Activated T-helper 1 cell treated with Interleukin-2 at 50 U/mL for 16 hours (primary cell): Measurements from ENCODE around the gene KCTD18.

Experiments used
- DNase-seq: peaks from one replicate; pipeline ENCODE4 v3.0.0-alpha.2; 2020; ENCODE audit warnings: low read depth

The KCTD18 gene

DNA sequence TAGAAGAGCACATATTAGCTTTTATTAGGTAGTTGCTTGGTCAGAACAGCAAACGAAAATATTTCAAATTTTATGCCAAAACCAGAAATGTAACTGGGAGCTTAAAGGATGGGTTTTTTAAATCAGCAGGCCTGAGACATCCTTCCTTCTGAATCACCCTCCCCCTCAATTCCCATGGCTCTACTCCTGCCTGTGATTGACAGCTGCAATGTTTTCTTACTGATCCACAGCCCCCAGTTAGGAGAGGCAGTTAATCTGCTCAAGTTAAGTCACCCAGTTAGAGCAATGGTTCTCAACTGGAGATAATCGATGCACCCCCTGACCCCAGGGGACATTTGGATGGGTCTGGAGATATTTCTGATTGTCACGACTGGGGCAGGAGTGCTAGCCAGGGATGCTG lies 24.9 kb downstream of the KCTD18 start:
- no peak for DNase-seq

DNA sequence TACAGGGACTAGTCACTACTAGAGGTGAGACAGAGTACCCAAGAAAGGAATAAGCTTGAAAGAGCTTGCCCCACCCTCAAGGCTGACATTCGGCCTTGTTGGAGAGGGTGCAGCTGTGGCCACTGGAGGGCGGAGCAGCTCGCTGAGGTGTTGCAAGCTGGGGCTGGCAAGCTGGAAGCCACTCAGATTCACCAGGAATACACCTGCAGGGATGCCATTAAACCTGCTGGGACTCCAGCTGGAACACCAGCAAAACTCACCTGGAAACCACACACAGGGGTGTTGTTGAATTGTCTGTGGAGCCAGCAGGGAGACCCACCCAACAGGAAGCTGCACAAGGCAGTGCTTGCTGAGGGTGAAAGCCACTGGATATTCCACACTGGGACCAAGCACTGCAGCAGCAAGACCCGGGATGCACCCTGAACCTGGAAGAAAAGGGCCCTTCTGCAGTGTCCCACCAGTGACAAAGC lies 26.1 kb downstream of the KCTD18 start:
- no peak for DNase-seq

DNA sequence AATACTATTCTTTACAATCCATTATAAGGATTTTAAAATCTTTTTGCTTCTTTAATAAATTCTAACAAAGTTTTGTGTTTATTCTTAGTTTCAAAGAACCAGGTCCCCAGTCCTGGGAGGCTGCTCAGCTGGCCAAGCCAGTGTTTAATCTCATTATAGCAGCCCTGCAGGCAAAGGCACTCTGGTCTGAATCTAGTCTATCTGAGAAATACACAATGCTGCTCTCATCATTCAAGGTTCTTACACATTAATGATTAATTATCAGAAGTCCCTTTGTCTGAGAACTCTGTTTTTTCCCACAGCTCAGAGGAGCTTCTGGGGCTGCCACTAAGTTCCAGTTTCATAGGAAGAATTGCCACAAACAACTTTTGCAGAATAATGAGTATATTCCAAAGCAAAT lies 27.7 kb downstream of the KCTD18 start:
- no peak for DNase-seq

DNA sequence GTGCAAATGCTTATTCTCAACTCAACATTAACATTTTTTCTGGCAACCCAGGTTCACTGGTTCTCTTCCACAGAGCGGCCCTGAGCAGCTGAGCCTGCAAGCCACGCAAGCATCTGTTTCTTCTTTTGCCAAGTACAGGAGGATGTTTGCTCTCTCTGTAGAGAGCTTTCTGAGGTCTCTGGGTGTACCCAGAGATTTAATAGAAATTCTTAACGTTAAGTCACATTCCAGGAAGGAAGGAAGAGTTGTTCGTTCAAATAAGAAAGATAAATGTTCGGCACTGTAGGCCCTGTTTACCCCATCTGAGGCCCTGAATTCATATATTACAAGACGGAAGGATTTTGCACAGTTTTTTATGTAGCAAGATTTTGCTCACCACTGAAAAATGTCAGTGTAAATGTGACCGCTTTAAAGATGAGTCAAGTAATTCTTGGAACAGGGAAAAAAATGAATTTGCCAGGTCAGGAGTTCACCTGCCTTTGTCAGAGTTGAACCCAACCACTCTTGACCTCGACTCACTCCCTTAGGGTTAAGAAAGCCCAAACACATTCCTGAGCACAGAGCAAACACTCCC lies 30.1 kb downstream of the KCTD18 start:
- no peak for DNase-seq

DNA sequence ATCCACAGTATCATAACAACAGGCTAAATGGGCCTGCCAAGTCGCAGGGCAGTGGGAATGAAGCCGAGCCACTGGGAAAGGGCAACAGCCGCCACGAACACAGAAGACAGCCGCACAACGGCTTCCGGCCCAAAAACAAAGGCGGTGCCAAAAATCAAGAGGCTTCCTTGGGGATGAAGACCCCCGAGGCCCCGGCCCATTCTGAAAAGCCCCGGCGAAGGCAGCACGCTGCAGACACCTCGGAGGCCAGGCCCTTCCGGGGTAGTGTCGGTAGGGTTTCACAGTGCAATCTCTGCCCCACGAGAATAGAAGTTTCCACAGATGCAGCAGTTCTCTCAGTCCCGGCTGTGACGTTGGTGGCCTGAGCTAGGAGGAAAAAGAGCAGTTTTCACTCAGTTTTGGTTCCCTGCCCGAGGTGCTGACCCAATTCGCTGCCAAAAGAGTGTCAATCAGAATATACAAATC lies 32.2 kb downstream of the KCTD18 start:
- no peak for DNase-seq

DNA sequence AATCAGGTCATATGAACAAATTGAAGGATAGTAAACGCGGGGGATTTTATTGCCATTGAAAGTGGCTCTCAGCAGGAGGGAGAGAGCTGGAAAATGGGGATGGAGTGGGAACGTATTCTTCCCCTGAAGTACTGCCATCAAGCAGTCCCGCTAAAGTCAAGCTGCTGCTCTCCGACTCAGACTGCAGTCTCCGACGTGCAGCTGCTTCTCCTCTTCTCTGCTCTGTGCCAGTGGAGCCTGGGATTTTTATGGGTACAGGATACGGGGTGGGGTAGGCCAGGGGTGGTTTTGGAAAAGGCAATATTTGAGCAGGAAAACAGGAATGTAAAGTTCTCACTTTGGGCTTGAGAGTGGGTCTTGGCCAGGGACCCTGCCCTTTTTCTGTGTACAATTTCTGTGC lies 33.0 kb downstream of the KCTD18 start:
- no peak for DNase-seq

DNA sequence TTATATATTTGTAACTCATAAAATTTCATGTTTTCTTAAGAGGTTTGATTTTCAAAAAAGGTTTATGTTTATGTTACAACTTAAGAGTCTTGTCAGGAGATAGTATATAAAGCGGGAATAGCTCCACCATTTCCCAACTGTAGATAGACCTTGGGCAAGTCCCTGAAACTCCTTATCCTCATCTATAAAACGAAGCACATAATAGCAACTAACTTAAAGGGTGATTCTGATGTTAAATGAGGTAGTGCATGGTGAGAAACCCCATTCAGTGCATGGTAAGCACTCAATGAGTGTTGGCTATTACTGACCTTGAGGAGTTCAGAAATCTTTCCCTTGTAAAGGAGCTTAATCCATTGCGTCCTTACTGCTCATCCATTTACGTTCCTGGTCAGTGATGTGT lies 34.1 kb downstream of the KCTD18 start:
- DNase-seq = no peak

DNA sequence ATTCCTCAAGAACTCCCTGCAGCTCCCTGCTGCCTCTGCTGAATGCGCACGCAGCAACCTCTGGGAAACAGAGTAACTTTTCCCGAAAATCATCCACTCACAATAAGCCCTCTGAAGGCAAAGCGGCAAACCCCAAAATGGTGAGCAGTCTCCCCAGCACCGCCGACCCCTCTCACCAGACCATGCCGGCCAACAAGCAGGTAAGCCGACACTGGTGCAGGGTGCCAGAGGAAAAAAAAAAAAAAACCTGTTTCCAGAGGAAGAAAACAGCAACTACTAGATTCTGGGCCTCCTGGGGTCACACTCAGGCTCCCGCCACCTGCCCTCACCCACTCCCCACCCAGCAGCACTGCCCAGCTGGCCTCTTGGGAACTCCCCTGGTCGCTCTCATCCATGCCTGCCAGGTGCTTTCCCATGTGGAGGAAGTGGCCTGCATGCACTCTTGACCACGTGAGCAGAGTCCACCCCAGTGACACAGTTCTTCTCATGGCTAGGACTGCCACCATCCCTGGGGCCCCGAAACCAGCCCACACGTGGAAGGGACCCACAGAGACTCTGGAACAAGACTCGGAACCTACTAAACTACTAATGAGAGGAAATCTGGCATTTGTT lies 36.9 kb downstream of the KCTD18 start:
- DNase-seq = no peak

DNA sequence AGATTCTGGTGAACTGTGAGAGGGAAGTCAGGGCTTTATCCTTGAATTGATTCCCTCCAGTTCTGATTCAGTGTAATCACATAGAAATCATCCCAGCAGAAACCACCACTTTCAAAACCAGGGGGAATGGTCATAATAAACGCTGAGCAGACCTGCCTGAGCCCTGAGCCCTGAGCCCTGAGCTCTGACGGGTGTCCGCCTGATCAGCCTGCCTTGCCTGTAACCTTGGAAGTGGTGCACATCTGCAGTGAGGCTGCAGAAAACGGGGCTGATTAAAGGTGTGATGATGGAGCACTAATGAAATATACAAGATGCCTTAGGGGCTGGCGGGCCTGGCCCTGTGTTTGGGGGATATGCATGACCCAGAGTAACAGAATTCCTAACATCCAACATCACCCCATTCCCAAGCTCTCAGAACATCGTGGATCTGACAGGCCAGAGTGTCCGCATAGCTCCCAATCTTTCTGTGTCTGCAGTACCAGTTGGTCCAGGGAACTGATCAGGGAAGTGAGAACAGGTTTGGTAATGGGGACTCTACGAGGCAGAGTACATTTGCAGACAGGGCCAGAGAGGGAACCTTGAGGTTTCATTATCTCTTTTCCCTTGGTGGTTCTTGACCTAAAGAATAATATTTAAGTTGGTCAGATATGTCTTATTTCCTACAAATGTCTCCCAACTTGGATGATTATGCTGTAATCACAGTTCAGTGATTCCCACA lies 37.8 kb downstream of the KCTD18 start:
- no peak for DNase-seq

DNA sequence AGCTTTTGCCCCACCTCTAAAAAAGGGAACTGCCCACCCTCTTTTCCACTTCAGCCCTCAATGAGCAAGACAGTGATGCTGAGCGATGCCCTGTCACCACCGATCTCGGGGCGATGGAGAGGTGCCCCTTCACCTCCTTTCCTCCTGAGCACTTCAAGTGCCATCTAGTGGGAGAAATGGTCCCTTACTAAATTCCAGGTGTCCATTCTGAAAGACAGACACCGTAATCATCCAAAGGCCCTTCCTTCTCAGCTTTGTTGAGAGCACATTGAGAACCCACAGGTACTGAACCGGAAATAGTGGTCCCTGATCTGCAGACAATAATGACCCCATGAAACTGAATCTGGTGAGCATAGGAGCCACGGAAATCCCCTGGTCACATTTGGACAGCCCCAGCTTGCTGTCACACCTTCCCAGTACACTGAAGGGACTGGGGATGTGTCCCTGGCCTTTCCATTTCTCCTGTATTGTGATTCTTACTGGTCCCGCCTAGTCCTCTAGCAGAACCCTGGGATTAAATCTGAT lies 38.5 kb downstream of the KCTD18 start:
- DNase-seq = no peak

DNA sequence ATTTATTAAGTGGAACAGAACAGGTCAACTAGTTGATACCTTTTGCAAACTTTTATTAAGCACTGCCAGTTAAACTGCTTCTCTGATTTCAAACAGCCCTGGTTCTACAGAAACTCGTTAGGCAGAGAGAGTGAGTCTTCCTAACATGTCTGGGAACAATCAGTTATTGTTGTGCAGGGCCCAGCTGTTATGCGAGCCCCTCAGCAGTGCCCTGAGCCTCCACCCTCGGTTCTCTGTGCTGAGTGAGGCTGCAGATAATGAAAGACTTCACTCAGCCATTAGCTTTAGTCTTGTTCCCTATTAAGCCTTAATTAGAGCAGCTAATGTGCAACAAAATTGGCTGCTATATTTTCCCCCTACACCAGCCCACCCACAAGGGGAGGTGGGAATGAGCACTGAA lies 39.6 kb downstream of the KCTD18 start:
- DNase-seq = no peak

DNA sequence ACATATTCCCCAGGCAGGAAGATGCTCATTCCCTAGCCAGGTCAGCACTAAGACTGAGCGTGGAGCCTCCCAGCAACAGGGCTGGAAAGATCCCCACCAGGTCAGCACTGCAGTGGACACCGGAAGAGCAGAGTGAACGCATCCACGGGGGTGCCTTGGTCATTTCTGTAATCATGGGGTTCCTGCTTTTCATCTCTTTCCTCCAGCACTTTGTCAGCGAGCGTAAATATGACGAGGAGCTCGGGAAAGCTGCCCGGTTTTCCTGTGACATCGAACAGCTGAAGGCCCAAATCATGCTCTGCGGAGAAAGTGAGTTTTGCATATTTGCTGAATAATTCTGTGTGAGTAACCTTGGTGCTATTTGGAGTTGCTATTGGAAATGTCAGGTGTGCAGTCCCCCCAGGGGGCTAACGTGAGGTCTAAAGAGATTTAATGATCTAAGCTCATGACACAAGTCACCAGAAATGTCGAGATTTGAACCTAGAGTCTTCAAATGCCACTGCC lies 40.1 kb downstream of the KCTD18 start:
- DNase-seq = no peak

DNA sequence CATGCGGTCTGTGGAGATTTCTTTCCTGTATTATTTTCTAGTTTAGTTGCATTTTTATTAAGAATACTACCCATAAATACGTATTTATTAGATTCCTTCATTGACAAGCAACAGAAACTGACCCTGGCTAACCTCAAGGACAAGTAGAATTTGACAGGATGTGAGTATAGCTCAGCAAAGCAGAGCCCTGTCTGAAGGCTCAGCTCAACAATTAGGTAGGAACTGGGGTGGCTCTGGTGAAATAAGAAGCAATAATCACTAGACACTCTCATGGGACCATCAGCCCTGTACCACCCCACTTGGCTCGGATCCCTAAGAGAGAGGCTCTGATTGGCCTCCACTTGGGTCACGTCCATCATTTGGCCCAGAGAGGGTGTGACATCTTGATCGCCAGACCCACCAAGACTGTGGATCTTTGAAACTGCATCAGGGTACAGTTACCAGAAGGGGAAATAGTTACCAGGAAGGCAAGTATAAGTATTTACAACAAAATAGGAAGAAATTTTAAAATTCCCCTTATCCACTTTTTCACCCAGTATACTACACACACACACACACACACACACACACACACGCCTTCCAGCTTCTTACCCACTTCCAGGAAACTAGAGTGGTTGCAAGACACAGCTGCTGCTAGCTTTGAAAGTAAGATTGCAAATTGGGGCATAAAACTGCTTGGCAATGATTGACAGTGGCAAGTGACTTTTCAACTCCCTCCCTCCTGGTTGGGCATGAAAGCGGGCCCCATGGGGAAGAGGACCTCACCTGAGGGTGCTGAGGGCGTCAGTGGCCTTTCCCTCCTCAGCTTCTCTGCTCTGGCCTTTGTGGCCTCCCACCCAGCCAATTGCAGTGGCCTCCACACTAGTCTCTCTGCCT lies 41.8 kb downstream of the KCTD18 start:
- DNase-seq = no peak

DNA sequence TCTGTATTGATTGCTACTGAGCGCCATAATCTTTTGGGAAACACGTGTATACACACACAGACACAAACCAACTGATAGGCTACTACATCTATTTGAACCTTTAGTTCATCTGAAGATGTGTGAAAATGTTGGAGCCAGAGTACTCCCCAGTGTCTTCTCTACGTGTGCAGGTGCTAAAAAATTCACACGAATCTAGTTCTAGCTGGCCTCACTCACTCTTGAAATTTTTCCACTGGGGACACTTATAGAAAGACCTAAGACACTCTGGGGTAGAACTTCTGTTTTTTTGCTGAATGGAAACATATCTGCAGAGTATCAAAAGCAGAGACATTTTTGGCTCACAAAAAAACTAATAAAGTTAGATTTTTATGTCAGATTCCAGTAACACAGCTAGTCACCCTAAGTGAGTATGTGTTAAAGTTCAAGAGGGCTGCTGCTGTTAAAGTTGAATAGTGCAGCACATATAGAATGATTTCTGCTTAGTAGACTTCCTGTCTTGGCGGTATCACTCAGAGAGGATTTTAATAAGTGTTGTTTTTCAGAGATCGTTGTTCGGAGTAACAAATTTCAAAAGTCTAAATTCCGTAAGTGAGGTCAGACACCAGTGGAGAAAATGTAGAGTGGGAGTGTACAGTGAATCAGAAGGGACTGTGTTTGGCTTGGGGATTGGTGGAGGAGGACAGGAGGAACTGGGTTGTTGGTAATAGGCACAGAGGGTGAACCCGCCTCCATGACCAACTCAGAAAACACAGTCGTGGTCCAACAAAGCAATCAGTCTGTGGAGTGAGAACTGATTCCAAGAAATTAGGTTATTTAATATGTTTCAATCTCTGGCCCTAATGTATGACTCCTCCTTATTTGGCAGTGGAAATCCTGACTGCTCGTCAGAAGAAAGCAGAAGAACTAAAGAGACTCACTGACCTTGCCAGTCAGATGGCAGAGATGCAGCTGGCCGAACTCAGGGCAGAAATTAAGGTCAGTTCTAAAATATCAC lies 43.1 kb downstream of the KCTD18 start:
- no peak for DNase-seq

DNA sequence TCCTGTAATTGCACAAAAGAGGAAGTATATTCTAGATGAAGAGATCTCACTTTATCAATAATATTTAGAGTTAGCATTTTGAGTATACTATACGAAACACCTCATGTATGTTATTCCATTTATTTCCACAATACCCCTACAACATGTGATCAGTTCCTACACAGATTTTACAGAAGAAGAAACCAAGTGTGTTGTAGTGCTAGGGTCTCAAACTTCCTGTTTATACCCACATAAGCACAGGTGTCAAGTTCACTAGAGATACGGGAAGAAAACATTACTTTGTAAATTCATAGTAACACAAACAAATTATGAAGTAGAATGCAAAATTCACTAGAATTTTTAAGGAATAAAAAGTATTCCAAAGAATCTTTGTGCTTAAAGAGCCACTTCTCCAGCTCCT lies 46.4 kb downstream of the KCTD18 start:
- no peak for DNase-seq

DNA sequence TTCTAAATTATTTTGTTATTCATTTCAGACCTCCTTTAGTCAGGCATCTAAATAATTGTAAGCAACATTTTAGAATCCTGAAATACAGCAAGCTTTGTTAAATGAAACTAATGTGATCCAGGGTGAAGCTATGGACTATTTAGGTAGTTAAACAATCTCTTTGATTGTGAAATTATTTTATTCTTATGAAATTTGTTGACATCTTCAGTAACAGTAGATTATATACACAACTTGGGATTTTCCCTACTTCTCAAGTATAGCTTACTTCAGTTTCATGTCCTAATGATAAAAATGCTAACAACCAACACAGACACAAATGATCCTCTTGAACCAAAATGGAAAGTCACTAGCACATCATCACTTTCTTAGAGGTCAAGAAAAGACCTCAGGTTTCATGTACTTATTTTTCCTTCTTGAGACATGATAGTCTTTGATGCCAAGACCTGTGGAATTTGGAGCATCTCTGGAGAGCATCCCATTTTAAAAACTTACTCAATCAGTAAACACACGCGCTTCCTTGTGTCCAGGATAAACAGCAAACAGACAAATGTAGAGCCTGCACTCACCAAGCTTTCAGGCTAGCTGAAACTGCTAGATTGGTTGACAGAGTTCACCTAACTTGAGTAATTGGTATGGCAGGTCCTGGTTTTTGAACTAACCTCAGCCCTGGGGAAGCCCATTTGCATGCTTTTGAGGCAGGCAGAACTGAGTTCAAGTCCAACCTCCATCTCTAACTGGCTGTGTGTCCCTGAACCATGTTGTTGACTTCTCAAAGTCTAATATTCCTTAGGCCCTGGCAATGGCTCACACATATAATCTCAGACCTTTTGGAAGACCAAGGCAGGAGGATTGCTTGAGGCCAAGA lies 47.8 kb downstream of the KCTD18 start:
- no peak for DNase-seq

DNA sequence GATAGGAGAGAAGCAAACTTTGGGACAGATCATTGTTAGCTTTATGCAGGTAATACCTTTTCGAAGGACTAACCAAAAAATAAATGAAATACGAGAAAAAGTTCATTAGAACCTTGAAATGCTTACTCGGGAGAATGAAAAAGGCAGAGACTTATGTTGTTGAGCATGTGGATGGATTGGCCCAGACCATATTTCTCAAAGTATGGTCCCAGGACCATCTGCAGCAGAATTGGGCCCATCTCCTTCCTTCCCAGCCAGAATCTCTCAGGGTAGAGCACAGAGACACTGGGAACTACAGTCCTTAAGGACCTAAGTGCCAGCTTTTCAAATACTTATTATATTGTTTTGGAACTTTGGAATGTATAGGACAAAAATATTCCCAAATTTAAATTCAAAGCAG lies 50.8 kb downstream of the KCTD18 start:
- no peak for DNase-seq

DNA sequence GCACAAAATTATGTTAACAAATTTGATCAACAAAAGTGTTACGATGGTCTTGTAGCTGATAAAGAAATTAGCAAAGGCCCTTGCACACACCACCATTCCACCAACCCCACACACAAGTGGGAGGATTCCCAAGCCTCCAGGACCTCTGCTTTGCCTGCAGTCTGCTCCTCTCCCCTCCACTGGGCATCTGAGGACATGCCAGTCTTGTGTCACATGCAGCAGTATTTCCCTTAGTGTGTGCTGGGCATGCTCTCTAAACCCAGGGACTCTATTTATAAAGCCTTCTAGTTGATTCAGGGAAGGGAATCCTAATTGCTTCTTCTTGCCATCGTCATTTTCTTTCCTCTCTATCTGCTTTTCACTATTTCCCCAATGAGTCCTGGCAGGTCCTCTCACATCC lies 53.3 kb downstream of the KCTD18 start:
- DNase-seq = no peak

DNA sequence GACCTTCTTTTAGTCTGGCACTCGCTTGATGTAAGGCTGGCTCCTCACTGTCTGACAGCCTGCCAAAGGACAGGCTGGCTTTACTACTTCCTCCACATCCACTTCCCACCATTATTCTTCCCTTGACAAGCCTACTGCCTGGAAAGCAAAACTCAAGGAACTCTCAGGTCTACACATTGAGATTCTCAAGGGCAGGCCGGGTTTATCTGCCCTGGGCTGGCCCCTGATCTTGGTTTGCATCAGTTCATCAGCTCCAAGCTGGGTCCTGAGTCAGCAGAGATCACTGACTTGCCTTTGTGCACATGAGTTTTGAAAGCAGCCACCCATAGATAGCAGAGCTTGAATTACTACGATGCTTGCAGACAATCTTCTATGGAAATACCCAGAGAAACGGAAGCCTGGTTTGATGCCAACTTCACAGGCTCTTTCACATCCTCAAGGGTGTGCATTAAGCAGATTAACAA lies 53.9 kb downstream of the KCTD18 start:
- no peak for DNase-seq
